Endothelial cell (in vitro differentiated cells): ENCODE measurements around the gene HAGH. TPM values are rescaled to one million over a fixed set of nuclear protein-coding genes. Genes with fewer than 3 reads are reported as not detected.

Experiments
- DNase-seq: peaks from one replicate; pipeline ENCODE4 v3.0.0; 2021; ENCODE audit warnings: low spot score
- H3K27ac Mint-ChIP-seq: one replicate; pipeline ENCODE4 v1.8.0; 2021; ENCODE audit warnings: mixed read lengths, inconsistent platforms; ENCODE audit not compliant: unreplicated experiment
- H3K27me3 Mint-ChIP-seq: one replicate; pipeline ENCODE4 v1.8.0; 2021; ENCODE audit warnings: mild to moderate bottlenecking, moderate library complexity, mixed read lengths, inconsistent platforms; ENCODE audit not compliant: unreplicated experiment
- H3K36me3 Mint-ChIP-seq: one replicate; pipeline ENCODE4 v1.8.0; 2021; ENCODE audit warnings: mild to moderate bottlenecking, low read depth, mixed read lengths, inconsistent platforms; ENCODE audit not compliant: unreplicated experiment
- H3K4me1 Mint-ChIP-seq: one replicate; pipeline ENCODE4 v1.8.0; 2021; ENCODE audit warnings: mild to moderate bottlenecking, mixed read lengths, inconsistent platforms; ENCODE audit not compliant: unreplicated experiment
- H3K4me3 Mint-ChIP-seq: one replicate; pipeline ENCODE4 v1.8.0; 2021; ENCODE audit warnings: mild to moderate bottlenecking, mixed read lengths, inconsistent platforms; ENCODE audit not compliant: unreplicated experiment
- H3K9me3 Mint-ChIP-seq: one replicate; pipeline ENCODE4 v1.8.0; 2021; ENCODE audit warnings: mixed read lengths, inconsistent platforms; ENCODE audit not compliant: unreplicated experiment
- total RNA-seq: library from RNA; stranded (reverse); fragmentation: NEBNext Ultra II Directional; extraction: Animal tissue kit (Norgen Biotek cat#: 25700); gene quantifications from one replicate; pipeline ENCODE4 v1.2.1, GENCODE V29; 2021; ENCODE audit not compliant: unreplicated experiment
- TF ChIP-seq, protein P1 (sequence below): fragments of 200-600 bp; sonication (generic); IDR thresholded peaks from one replicate; pipeline ENCODE4 v1.5.0; 2021; ENCODE audit warnings: antibody characterized with exemption; ENCODE audit not compliant: unreplicated experiment

Gene HAGH
- total RNA-seq, 1 donor from 2014 or later, result 44.8 TPM

DNA sequence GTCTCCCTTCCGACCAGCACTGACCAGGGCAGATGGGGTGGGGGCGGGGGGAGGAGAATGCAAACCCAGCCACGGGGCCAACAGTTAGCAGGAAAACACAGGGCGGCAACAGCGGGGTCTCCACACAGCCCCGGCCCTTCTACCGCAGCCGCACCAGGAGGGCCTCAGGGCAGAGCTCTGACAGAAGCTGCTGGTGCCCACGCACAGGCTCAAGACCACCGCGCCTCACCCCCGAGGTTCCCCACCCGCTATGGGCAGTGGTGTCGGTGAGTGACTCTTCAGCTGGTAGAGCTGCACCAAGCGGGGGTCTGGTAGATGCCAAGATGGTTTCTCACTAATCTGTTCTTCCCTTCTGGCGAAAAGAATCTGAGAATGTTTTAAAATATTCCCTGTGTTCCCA lies 16.1 kb downstream of the HAGH start:
- TF ChIP-seq, protein P1, sequence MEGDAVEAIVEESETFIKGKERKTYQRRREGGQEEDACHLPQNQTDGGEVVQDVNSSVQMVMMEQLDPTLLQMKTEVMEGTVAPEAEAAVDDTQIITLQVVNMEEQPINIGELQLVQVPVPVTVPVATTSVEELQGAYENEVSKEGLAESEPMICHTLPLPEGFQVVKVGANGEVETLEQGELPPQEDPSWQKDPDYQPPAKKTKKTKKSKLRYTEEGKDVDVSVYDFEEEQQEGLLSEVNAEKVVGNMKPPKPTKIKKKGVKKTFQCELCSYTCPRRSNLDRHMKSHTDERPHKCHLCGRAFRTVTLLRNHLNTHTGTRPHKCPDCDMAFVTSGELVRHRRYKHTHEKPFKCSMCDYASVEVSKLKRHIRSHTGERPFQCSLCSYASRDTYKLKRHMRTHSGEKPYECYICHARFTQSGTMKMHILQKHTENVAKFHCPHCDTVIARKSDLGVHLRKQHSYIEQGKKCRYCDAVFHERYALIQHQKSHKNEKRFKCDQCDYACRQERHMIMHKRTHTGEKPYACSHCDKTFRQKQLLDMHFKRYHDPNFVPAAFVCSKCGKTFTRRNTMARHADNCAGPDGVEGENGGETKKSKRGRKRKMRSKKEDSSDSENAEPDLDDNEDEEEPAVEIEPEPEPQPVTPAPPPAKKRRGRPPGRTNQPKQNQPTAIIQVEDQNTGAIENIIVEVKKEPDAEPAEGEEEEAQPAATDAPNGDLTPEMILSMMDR, result no peak
- H3K27ac Mint-ChIP-seq, result no peak overlapping the region
- H3K9me3 Mint-ChIP-seq, result no peaks in the 10 kb centered on the region
- peaks cover 39% of the 10 kb centered on the region for H3K36me3 Mint-ChIP-seq
- H3K4me3 Mint-ChIP-seq, result no peak overlapping the region
- H3K4me1 Mint-ChIP-seq, result no peaks in the 10 kb centered on the region
- H3K27me3 Mint-ChIP-seq, result no peaks in the 10 kb centered on the region
- DNase-seq, result no peak

DNA sequence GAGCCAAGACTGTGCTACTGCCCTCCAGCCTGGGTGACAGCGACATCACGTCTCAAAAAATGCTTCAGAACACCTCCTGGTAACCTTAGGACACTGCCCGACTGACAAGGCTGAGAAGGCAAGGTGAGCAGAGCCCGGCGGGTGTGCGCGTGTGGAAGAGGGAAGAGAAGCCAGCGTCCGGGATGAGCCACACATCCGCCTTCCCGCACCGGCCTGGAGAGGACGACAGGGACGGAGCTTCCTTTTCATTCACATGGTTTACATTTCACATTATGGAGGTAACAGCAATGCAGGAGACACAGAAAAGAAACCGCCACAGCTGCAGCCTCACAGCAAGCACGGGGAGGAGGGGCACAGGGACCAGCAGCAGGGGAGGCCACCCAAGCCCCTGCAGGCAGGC lies 16.5 kb downstream of the HAGH start:
- H3K4me1 Mint-ChIP-seq, result no peaks in the 10 kb centered on the region
- no peak for DNase-seq
- H3K36me3 Mint-ChIP-seq, result peaks cover 36% of the 10 kb centered on the region
- TF ChIP-seq, protein P1, result no peak
- no peak overlapping the region for H3K27ac Mint-ChIP-seq
- H3K27me3 Mint-ChIP-seq, result no peaks in the 10 kb centered on the region
- H3K9me3 Mint-ChIP-seq, result no peaks in the 10 kb centered on the region
- no peak overlapping the region for H3K4me3 Mint-ChIP-seq

DNA sequence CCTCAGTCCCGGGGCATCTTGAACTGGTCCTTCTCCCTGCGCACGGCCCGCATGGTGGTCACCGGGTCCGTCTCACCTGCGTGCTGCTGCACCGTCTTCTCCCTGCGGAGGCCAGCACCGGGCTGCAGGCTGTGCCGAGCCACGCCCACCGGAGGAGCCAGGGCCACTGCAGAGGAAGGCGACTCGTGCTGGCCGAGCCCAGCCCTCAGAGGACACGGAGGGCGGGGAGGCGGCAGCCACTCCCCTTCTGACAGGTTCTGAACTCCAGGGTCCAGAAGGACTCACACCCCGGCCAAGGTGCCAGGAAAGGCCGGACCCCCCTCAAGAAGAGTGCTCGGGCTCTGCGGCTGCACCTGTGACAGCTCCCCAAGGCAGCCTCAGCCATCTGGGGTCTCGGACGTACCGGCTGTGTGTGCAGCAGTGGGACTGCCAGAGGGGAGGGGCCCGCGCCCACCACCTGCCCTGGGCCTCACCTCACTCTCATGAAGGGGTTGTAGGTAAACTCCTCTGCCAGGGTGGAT lies 17.3 kb downstream of the HAGH start:
- DNase-seq, result no peak
- H3K27ac Mint-ChIP-seq, result no peak overlapping the region
- H3K36me3 Mint-ChIP-seq, result peaks cover 32% of the 10 kb centered on the region
- no peak overlapping the region for H3K4me3 Mint-ChIP-seq
- H3K27me3 Mint-ChIP-seq, result peaks cover 3% of the 10 kb centered on the region
- no peaks in the 10 kb centered on the region for H3K4me1 Mint-ChIP-seq
- TF ChIP-seq, protein P1, result no peak
- H3K9me3 Mint-ChIP-seq, result no peaks in the 10 kb centered on the region

DNA sequence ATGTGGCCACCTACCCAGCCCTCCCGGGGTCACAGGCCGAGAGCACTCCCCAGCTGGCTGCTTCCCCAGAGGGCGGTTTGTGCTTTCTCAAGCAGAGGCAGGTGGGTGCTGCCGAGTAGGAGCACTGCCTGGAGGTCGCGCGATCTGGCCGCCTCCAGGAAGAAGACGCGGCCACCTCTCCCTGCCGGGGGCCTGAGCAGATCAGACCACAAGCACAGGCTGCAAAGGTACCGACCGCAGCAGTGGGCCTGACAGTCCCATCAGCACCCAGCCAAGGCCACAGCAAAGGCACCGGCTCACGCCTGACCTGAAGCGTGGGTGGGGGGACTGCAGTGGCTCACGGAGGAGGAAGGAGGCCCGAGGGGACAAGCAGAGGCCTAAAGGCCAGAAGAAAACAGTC lies 17.9 kb downstream of the HAGH start:
- Mint-ChIP-seq H3K36me3 (peaks cover 29% of the 10 kb centered on the region), H3K27ac (no peak overlapping the region), H3K4me1 (no peaks in the 10 kb centered on the region), H3K9me3 (no peaks in the 10 kb centered on the region), H3K27me3 (peaks cover 3% of the 10 kb centered on the region), H3K4me3 (no peak overlapping the region)
- DNase-seq, result no peak
- TF ChIP-seq, protein P1, result no peak

DNA sequence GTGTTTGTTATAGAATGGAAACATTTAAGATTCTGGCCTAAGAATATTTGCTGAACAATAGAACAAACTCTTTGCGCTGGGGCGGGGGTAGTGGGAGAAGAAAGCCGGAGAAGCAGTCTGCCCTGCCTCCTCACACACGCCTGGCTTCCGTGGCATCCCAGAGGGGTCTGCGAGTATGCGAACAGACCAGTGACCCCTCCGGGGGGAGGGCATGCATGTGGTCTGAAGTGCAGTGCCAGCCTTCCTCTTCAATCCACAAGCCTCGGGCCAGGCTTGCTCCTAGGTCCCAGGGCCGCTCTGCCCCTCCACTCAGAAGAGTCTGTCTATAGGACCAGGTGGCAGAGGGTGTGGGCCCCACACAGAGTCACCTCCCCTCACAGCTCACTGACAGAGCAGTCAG lies 19.0 kb downstream of the HAGH start:
- Mint-ChIP-seq H3K4me1 (no peaks in the 10 kb centered on the region), H3K4me3 (no peak overlapping the region), H3K27ac (no peak overlapping the region), H3K27me3 (peaks cover 3% of the 10 kb centered on the region), H3K36me3 (peaks cover 24% of the 10 kb centered on the region), H3K9me3 (no peaks in the 10 kb centered on the region)
- DNase-seq, result no peak
- TF ChIP-seq, protein P1, result no peak
